Rectal smooth muscle tissue (tissue), 1 donor: ENCODE data around the gene FOXS1.

Experiments
- H3K27ac ChIP-seq: one replicate; pipeline ENCODE4 v1.7.0; 2013; ENCODE audit warnings: low read depth, low read length, inconsistent platforms
- H3K27me3 ChIP-seq: one replicate; pipeline ENCODE4 v1.7.0; 2013; ENCODE audit warnings: low read length; ENCODE audit not compliant: control insufficient read depth, insufficient read depth
- H3K36me3 ChIP-seq: one replicate; pipeline ENCODE4 v1.7.0; 2013; ENCODE audit warnings: low read length; ENCODE audit not compliant: control insufficient read depth, insufficient read depth
- H3K4me1 ChIP-seq: one replicate; pipeline ENCODE4 v1.7.0; 2013; ENCODE audit warnings: low read length; ENCODE audit not compliant: control insufficient read depth, insufficient read depth
- H3K4me3 ChIP-seq: one replicate; pipeline ENCODE4 v1.7.0; 2013; ENCODE audit warnings: low read length
- H3K9ac ChIP-seq: one replicate; pipeline ENCODE4 v1.7.0; 2013; ENCODE audit warnings: low read length

Gene FOXS1

GRCh38 chr20:31842471-31843157 lies 2.8 kb downstream of the FOXS1 start:
- H3K4me3 ChIP-seq = no peak overlapping the region
- H3K27me3 ChIP-seq = no peaks in the 10 kb centered on the region
- H3K4me1 ChIP-seq = no peaks in the 10 kb centered on the region

GRCh38 chr20:31841928-31842327 lies 3.5 kb downstream of the FOXS1 start:
- Histone ChIP-seq H3K27ac (no peak overlapping the region), H3K4me1 (no peaks in the 10 kb centered on the region), H3K4me3 (no peak overlapping the region), H3K36me3 (no peaks in the 10 kb centered on the region), H3K27me3 (no peaks in the 10 kb centered on the region), H3K9ac (no peak overlapping the region)

More at GRCh38 chr20:31842471-31843157, 2.8 kb downstream of the FOXS1 start:
- Histone ChIP-seq H3K36me3 (no peaks in the 10 kb centered on the region), H3K27ac (no peak overlapping the region), H3K9ac (no peak overlapping the region)

- H3K4me1 ChIP-seq = peaks cover 3% of the 10 kb centered on the region
- H3K36me3 ChIP-seq = no peaks in the 10 kb centered on the region
- H3K27ac ChIP-seq = no peak overlapping the region
- H3K27me3 ChIP-seq = no peaks in the 10 kb centered on the region
- no peak overlapping the region for H3K9ac ChIP-seq
- H3K4me3 ChIP-seq = no peak overlapping the region
Observed at GRCh38 chr20:31840906-31841816, 4.2 kb downstream of the FOXS1 start.

GRCh38 chr20:31839782-31840487 lies 5.5 kb downstream of the FOXS1 start:
- Histone ChIP-seq H3K9ac (no peak overlapping the region), H3K36me3 (no peaks in the 10 kb centered on the region), H3K4me1 (peaks cover 8% of the 10 kb centered on the region), H3K27ac (no peak overlapping the region), H3K4me3 (no peak overlapping the region), H3K27me3 (no peaks in the 10 kb centered on the region)

GRCh38 chr20:31838646-31839292 lies 6.6 kb downstream of the FOXS1 start:
- peaks cover 8% of the 10 kb centered on the region for H3K4me1 ChIP-seq
- no peak overlapping the region for H3K27ac ChIP-seq
- H3K27me3 ChIP-seq = no peaks in the 10 kb centered on the region
- H3K4me3 ChIP-seq = no peak overlapping the region
- H3K36me3 ChIP-seq = no peaks in the 10 kb centered on the region
- H3K9ac ChIP-seq = no peak overlapping the region

- Histone ChIP-seq H3K27ac (no peak overlapping the region), H3K4me1 (peaks cover 8% of the 10 kb centered on the region), H3K9ac (no peak overlapping the region), H3K27me3 (no peaks in the 10 kb centered on the region), H3K36me3 (no peaks in the 10 kb centered on the region), H3K4me3 (no peak overlapping the region)
Observed at GRCh38 chr20:31837896-31838397, 7.5 kb downstream of the FOXS1 start.

GRCh38 chr20:31836853-31837608 lies 8.4 kb downstream of the FOXS1 start:
- Histone ChIP-seq H3K9ac (no peak overlapping the region), H3K27ac (no peak overlapping the region), H3K36me3 (no peaks in the 10 kb centered on the region), H3K4me1 (peaks cover 8% of the 10 kb centered on the region), H3K4me3 (no peak overlapping the region), H3K27me3 (no peaks in the 10 kb centered on the region)

GRCh38 chr20:31835977-31836852 lies 9.2 kb downstream of the FOXS1 start:
- Histone ChIP-seq H3K36me3 (no peaks in the 10 kb centered on the region), H3K27ac (no peak overlapping the region), H3K4me1 (peaks cover 8% of the 10 kb centered on the region), H3K9ac (no peak overlapping the region), H3K4me3 (no peak overlapping the region), H3K27me3 (no peaks in the 10 kb centered on the region)

- Histone ChIP-seq H3K27me3 (no peaks in the 10 kb centered on the region), H3K4me1 (peaks cover 8% of the 10 kb centered on the region), H3K36me3 (no peaks in the 10 kb centered on the region), H3K4me3 (no peak overlapping the region), H3K27ac (no peak overlapping the region), H3K9ac (no peak overlapping the region)
Observed at GRCh38 chr20:31835554-31835953, 9.8 kb downstream of the FOXS1 start.

GRCh38 chr20:31833931-31834521 lies 11.4 kb downstream of the FOXS1 start:
- Histone ChIP-seq H3K9ac (no peak overlapping the region), H3K27me3 (no peaks in the 10 kb centered on the region), H3K4me3 (no peak overlapping the region), H3K27ac (no peak overlapping the region), H3K36me3 (no peaks in the 10 kb centered on the region), H3K4me1 (peaks cover 8% of the 10 kb centered on the region)
